ENCODE data around the gene PTGFRN. TPM values are rescaled to one million over a fixed set of nuclear protein-coding genes. Genes with fewer than 3 reads are reported as not detected.
"Not testable (repeated sequence)": the region's sequence is repeated elsewhere in the genome, so short reads cannot be mapped to it uniquely, and the experiment has no call there.

Gene PTGFRN
- total RNA-seq, result 86.9 and 92.3 TPM in 2 replicates

DNA sequence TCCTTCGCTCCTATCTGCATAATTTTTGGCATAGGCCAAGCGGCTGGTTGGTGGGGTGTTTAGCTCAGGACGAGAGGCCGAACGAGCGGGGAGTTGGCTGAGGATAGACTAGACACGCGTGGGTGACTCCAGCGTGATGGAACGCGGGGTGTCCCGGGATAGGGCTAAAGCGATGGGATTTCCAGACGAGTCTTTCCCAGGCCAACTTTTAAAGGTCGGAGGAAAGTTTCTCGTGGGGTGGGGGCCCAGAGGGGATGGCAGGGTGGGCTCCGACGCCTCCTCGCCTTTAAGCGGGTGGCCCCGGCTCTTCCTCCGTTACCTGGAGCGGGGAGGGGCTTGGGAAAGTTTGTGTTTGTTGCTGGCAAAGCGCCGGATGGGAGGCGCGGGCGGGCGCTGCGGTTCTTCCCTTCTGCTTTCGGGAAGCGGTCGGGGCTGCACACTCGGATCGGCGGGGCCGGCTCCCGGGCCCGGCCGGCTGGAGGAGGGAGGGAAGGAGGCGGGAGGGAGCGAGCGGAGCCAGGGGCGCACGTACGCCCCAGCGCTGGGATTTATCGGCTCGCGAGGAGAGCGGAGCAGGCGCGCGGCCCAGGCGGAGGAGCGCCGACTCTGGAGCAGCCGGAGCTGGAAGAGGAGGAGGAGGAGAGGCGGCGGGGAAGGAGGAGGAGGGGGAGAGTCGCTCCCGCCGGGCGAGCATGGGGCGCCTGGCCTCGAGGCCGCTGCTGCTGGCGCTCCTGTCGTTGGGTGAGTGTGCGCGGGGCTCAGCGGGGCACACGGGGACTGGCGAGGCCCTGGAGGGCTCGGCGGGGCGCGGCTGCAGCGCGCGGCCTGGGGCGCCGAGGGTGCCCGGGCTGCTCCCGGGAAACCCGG is at the start of gene PTGFRN:
PTGFRN (plus strand) TSS at position 405 of the 867 bp plus-strand sequence; CDS start at position 693, 288 bp downstream.
- no peak for DNase-seq (ENCODE audit: extremely low read depth, low read depth, low spot score)

DNA sequence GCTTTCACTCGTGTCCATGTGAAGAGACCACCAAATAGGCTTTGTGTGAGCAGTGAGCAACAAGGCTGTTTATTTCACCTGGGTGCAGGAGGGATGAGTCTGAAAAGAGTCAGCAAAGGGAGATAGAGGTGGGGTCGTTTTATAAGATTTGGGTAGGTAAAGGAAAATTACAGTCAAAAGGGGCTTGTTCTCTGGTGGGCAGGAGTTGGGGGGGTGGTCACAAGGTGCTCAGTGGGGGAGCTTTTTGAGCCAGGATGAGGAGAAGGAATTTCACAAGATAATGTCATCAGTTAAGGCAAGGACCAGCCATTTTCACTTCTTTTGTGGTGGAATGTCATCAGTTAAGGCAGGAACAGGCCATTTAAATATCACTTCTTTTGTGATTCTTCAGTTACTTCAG is 49.5 kb upstream of the PTGFRN start:
- DNase-seq (ENCODE audit: extremely low read depth, low read depth, low spot score), result not testable (repeated sequence)

DNA sequence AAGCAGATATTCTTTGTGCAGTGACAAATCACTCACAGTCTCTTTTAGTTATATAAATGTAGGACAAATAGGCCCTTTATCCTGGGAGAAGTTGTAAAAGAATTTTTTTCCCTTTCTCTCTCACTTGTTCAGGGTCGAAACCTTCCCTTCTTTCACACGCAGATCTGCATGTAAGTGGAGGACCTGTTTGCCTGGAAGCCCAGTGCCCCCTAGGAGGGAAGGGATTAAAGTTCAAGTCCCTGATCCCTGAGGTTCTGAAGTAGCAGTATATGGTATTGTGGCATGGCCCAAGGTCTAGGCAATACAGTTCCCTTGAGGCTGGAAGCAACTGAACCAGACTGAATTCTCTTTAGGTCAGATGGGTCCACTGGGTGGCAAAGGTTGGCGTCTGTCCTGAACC is 48.6 kb upstream of the PTGFRN start:
- DNase-seq (ENCODE audit: extremely low read depth, low read depth, low spot score), result no peak

DNA sequence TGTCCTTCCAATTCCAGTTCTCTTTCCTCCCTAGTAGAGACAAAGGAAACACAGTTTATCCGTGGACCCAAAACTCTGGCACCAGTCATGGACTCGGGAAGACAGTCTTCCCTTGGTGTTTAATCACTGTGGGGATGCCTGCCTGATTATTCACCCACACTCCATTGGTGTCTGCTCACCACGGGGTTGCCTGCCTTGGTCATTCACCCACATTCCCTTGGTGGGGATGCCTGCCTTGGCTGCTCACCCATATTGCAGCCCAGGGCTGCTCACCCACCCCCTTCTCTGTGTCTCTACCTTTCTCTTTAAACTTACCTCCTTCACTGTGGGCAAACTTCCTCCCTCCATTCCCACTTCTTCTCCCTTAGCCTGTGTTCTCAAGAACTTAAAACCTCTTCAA is 46.7 kb upstream of the PTGFRN start:
- not testable (repeated sequence) for DNase-seq (ENCODE audit: extremely low read depth, low read depth, low spot score)

DNA sequence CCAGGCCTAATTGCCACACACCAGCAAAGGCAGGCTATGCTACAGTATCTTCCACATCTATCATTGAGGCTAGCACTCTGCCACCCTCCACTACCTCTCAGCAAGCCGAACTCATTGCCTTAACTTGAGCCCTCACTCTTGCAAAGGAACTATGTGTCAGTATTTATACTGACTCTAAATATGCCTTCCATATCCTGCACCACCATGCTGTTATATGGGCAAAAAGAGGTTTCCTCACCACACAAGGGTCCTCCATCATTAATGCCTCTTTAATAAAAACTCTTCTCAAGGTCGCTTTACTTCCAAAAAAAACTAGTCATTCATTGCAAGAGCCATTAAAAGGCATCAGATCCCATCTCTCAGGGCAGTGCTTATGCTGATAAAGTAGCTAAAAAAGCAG is 43.2 kb upstream of the PTGFRN start:
- not testable (repeated sequence) for DNase-seq (ENCODE audit: extremely low read depth, low read depth, low spot score)

DNA sequence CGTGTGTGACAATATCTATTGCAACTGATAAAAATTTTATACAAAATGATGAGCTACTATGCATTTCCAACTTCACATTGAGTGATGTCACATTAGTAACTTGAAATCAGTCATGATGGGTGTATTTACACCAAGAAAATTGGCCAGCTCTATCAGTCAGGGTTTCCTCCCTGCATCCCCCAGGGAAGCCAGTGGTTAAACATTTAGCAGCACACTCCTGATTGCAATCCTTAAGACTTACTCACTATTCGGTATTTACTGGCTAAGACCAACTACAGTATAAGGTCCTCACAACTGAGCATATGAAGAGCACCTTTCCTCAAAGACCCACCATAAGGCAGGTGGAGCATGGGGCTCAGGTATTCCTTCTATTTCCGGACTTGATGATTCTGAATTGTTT is 41.3 kb upstream of the PTGFRN start:
- no peak for DNase-seq (ENCODE audit: extremely low read depth, low read depth, low spot score)

DNA sequence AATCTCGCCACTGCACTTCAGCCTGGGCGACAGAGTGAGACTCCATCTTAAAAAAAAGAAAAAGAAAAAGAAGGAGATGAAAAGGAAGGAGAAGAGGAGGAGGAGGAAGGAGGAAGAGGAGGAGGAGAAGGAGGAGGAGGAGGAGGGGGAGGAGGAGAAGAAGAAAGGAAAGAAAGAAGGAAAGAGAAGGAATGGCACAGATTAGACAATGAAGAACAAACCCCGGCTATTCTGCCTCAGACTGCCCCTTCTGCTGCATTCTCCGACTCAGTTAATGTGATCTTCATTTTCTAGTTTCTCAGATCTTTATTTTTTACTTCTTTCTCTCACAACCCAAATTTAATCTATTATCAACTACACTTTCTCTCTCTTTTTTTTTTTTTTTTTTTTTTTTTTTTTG is 40.1 kb upstream of the PTGFRN start:
- no peak for DNase-seq (ENCODE audit: extremely low read depth, low read depth, low spot score)

DNA sequence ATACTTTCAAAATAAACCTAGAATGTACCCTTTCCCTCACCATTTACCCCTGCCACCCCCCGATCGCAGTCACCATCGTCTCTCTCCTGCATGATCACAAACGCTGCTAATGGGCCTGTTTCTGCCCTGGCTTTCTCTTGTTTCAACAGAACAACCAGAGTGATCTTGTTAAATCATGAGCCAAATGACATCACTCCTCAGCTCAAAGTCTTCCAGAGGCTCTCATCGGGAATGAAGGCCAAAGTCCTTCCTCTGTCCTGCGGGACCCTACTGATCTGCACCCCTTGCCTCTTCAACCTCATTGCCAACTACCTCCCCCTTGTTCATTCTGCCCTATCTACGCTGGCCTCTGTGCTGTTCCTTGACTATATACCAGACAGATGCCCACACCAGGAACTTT is 39.4 kb upstream of the PTGFRN start:
- no peak for DNase-seq (ENCODE audit: extremely low read depth, low read depth, low spot score)

DNA sequence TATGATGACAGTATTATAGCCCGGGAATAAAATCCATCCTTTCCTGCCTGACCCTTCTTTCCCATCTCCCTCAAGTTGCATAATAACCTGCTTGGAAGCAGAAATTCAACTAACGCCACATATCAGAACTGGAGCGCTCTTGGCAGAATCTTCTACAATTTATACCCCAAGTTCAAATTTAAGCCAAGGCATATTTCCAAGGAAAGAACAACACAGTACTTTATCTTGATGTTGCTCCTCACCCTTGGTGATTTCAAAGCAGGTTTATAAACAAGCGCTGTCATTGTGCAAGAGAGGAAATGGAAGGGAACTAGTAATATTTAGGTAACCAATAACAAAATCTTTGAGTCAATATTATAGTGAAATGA is 38.0 kb upstream of the PTGFRN start:
- DNase-seq (ENCODE audit: extremely low read depth, low read depth, low spot score), result no peak

DNA sequence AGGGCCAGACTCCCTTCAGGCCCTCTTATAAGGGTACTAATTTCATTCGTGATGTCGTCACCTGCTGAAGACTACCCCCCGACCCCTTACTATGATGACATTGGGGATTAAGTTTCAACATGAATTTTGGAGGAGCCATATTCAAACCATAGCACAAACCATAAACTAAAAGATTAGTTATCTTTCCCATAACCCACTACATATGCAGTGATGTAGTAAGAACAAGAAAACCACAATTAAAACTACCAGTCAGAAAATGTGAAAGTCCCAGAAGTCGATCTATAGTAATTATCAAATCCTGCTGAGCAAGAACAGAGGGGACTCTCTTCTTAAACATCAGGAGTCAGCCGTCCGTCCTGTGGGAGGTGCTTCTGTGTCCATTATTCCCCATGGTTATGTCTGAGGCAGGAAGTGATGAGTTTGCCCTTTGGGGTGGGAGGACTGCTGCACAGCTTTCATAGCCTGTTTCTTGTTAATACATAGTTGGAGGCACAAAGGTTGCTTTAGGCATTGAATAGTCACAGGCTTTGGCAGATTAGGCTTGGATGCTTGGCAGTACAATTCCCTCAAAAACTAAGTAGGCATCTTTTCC is 35.9 kb upstream of the PTGFRN start:
- no peak for DNase-seq (ENCODE audit: extremely low read depth, low read depth, low spot score)

DNA sequence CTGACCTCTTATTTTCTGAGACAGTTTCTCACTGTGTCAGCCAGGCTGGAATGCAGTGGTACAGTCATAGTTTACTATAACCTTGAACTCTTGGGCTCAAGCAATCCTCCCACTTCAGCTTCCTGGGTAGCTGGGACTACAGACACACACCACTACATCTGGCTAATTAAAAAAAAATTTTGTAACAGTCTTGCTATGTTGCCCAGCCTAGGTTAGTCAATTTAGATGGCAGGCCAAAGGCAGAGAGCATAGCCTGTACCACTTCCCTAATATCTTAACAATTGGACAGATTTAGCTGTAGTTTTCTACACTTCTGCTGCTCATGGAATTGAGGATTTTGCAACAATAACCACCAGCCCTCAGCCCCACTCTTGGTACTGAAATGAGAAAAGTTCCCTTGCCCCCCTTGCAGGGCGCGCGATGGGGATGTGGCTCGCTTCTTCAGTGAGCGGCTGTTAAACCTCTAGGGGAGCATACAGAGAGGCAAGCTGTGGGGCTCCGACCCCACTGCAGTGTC is 34.9 kb upstream of the PTGFRN start:
- no peak for DNase-seq (ENCODE audit: extremely low read depth, low read depth, low spot score)

DNA sequence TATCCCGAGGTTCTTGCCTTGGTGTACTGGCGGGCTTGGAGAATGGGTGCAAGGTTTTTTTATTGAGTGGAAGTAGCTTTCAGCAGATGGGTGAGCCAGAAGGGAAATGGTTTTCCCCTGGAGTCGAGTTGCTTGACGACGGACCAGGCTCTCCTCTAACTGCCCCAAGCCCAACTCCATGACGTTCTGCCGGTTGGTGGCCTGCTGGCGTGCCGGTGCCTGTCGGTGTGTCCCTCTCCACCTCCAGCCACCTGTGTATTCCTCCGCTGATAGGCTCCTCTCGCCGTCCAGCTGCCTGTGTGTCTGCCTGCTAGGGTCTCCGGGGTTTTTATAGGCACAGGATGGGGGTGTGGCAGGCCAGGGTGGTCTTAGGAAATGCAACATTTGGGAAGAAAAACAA is 34.3 kb upstream of the PTGFRN start:
- no peak for DNase-seq (ENCODE audit: extremely low read depth, low read depth, low spot score)

DNA sequence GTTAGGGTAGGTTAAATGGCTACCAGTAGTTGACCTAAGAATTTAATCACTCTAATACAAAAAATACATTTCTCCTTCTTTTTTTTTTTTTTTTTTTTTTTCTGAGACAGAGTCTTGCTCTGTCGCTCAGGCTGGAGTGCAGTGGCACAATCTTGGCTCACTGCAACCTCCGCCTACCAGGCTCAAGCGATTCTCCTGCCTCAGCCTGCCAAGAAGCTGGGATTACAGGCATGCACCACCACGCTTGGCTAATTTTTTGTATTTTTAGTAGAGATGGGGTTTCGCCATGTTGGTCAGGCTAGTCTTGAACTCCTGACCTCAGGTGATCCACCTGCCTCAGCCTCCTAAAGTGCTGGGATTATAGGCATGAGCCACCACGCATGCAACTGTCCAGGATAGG is 33.8 kb upstream of the PTGFRN start:
- not testable (repeated sequence) for DNase-seq (ENCODE audit: extremely low read depth, low read depth, low spot score)

DNA sequence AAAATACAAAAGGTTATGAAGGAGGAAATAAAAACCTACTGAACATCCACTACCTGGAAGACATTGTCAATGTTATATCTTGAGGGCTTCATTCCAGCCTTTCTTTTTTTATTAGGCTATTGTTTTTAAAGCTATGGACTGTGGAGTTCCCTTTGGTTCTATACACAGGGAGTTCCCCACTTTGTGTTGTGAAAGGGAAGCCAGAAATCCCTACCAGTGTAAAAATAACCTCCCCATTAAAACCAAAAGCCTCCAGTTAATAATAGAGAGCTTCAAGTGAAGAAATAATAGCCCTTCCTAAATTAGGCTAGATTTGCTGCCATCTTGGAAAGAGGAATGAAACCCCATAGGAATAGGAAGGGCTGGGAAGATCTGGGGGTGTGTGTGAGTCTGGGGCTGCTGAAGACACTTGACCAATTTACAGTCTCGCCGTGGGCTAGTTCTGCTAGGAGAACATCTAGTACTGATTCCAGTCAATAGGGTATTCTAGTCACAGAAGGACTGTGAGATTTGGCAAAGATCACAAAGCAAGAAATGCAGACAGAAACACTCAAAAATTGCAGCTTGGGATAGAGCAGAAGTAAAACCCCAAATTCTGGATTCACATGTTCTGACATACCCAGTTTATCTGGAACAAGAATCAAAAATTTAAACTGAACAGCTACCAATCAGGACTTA is 32.4 kb upstream of the PTGFRN start:
- DNase-seq (ENCODE audit: extremely low read depth, low read depth, low spot score), result no peak

DNA sequence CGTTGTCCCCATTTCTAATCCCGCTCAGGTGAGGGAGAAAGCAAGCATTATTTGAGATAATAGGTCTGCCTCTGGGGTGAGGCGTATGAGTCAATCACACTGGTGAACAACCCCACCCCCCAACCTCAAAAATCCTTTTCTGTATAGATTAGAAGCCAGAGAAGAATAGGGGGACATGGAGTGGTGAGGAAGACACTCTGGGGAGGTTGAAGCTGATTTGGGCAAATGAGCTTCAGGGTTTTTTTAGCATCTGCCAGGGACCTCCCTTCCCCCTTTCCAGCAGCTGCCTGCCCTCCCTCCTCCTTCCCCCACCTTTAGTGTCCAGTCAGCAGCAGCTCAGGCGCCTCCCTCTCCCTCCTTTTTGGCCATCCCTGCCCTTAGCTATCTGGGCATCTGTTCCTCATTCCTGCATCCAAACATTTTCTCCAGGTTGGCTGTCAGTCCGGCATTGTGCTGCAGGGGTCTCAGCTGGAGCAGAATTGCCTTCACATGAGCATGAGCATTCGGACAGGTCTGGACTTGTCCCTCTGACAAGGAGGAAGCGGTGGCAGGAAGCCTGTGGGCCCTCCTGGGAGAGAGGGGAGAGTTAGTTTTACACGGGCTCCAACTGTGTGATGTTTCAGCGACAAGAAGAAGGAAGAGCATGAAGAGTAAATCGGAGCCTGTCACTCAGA is 30.8 kb upstream of the PTGFRN start:
- DNase-seq (ENCODE audit: extremely low read depth, low read depth, low spot score), result no peak

DNA sequence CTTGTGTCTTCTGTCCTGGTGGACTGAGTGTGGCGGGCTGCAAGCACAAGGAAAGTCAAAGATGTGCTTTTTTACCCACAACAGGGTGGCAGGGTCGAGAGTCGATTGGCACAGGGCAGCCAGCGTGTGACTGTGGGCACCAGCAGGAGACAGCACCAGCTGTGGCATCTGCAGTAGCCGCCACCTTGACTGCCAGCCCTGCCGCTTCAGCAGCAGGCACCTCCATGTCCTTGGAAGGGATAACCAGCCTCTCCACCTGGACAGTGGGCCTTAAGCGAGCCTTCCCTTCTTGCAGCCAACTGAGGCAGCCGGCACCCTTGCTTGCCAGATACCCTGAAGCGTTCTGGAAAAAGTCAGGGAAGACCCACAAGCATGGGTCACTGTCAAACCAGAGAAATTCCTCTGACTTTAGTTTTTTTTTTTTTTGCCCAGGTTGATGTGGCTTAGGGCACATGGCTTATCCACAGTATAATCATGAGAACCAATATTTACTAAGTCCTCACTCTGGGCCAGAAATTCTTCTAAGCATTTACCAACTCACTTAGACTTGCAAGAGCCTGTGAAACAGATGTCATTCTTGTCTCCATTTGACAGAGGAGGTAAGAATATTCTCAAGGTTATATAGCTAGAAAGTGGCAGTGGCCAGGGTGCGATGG is 30.1 kb upstream of the PTGFRN start:
- no peak for DNase-seq (ENCODE audit: extremely low read depth, low read depth, low spot score)

DNA sequence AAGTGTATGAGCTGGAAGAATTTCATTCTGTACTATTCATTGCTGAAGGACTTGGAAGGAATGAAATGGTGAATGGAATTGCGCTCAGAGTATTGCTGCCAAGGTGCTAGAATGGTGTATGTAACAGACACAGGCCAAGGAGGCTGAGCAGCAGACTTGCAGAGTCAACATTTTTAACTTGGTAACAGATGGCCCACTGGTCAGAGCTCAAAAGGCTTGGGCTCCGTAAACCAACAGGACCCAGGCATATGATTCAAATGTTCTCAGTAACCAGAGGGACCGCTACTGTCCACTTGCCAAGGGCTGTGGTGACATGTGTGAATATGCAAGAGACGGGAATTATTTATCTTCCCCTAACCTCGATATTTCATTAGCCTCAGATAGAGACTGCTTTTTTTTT is 28.8 kb upstream of the PTGFRN start:
- DNase-seq (ENCODE audit: extremely low read depth, low read depth, low spot score), result no peak

DNA sequence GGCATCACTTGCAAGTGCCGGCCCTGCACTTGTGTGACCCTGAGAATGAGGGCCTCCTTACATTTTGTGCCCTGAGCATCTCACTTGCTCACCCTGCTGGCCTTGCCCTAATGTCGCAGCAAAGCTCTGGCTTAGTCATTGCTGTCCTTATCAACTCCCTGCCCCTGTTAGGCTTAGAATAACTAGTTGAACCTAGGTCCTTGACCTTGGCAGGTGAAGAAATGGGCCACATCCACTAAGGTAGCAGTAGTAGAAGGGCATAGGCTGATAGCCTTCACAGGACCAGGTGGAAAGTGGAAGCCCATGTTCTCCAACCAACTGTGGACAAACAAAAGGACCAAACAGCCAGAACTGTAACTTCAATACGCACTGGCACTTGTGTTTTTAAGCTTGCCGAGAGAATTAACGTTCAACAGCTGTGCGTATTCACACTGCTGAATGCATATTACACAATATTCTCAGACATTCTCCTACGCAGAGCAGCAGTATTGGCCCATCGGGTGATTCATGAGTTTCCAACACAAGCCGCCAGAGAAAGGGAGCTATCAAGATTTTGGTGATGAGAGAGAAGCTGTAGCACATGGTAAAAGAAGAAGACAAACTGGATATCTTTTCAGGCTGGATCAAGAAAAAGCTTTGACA is 27.7 kb upstream of the PTGFRN start:
- DNase-seq (ENCODE audit: extremely low read depth, low read depth, low spot score), result no peak

DNA sequence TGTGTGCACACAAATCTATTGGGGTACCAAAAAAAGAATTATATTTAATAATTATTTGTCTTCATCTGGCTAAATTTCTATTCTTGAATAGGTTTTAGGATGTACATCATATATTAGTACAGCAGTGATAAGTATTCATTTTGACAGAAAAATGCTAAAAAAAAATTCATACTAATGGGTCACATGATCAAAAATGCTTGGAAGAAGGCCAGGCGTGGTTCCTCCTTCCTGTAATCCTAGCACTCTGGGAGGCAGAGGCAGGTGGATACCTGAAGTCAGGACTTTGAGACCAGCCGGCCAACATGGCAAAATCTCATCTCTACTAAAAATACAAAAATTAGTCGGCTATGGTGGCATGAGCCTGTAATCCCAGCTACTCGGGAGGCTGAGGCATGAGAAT is 26.9 kb upstream of the PTGFRN start:
- no peak for DNase-seq (ENCODE audit: extremely low read depth, low read depth, low spot score)

DNA sequence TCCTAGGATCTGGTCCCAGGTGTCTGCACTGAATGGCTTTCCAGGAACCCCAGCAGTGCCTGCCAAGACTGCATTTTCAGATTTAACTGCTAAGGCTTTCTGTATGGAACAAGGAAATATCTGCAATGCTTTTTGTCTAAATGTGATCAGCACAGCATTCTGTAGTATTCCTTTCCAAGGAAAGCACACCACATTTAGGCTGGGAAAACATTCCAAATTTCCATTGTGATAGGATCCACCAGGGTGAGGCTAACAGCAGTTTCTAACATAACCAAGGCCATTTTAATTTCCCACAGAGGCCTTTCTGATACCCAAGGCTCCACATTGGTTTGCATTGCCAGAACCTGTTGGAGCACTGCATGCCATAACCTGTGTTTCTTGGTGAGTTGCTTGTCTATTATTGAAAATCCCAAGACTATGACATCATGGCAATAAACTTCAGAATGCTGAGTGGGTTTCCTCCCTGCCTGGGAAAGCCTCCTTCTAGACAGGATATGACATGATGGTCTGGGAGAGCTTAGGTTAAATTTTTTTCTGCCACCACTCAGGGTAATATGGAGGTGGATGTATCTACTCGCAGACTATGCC is 23.3 kb upstream of the PTGFRN start:
- DNase-seq (ENCODE audit: extremely low read depth, low read depth, low spot score), result peak; percentile 66

All from glomerular endothelial cell (primary cell).